Sigmoid colon (tissue), 4 donors: ENCODE results near the gene C1orf52.

ENCODE experiments used
- CTCF ChIP-seq, 4 experiments: fragments of 450-650 bp in 3 of 4; fragments of 200-600 bp in 1 of 4; IDR thresholded peaks; one replicate each; pipeline ENCODE4 v1.5.1; 2016 to 2019; ENCODE audit warnings: antibody characterized with exemption in 4 of 4, mild to moderate bottlenecking in 3 of 4, moderate library complexity in 2 of 4
- POLR2A ChIP-seq, 2 donors: fragments of 450-650 bp; IDR thresholded peaks; one replicate each; pipeline ENCODE4 v1.6.1; 2016; ENCODE audit warnings: antibody characterized with exemption in 2 of 2, mild to moderate bottlenecking in 2 of 2, moderate library complexity in 2 of 2
- POLR2AphosphoS5 ChIP-seq, 4 donors: sonication (generic); formaldehyde crosslinking; IDR thresholded peaks; one replicate each; pipeline ENCODE4 v1.6.1; 2017; ENCODE audit warnings: antibody characterized with exemption in 4 of 4

GRCh38 chr1:85216697-85217096 lies 42.8 kb downstream of the C1orf52 start:
- TF ChIP-seq CTCF (IDR thresholded peaks at IDR 0.05) (no peak), POLR2AphosphoS5 (IDR thresholded peaks at IDR 0.05) (no peak), POLR2A (IDR thresholded peaks at IDR 0.05) (no peak)
